GM21786 (cell line): ENCODE results near the gene S100B.

Experiments used
- ATAC-seq: cut with Tn5 transposase; IDR thresholded peaks from one replicate; pipeline ENCODE4 v1.9.1; 2021; ENCODE audit not compliant: unreplicated experiment

Gene S100B

DNA sequence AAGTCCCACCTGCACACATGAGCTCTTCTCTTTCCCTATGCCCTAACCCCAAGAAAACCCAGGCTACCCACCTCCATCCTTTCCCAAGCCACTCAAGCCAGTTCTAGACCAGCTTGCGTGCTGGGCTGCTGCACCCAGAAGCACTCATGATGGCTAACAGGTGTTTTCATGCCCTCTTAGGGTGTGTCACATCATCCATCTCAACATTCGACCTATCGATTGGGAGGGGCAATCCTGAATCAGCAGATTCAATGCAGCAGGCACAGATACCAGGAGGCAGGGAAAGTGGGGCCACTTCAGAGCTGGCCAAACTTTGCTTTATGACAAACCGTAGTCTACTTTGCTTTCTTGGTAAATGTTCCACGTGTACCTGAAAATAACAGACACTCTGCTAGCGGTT, 24.0 kb upstream of the S100B start:
- ATAC-seq: no peak

DNA sequence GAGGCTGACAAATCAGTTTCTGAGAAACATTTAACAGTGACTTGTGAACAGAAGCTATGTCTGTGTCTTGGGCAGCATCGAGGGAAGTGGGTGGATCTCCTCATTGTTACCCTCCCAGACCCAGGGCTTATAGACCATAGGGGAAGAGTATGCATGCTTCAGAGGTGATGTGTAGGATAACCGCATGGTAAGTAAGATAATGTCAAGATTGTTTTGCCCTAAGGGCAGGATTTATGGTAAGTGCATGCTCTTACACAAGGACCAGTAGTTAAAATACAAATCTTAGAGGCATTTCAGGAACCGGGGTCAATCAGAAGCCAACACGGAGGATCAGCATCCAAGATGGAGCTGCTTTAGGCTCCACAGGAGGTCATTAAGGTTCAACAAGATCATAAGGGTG, 22.8 kb upstream of the S100B start:
- ATAC-seq: no peak

DNA sequence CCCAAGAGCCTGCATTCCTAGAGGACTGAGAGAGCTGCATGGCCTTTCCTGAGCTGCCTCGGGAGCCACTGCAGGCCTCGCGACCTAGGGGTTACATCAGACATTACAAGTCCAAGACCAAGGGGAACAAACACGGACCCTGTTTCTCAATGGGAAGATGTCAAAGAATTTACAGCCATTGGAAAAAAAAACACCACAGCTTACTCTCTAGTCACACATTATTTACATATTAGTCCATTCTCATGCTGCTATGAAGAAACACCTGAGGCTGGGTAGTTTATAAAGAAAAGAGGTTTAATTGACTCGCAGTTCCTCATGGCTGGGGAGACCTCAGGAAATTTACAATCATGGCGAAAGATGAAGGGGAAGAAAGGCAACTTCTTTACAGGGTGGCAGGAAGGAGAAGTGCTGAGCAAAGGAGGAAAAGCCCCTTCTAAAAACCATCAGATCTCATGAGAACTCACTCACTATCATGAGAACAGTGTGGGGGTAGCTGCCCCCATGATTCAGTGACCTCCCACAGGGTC, 22.2 kb upstream of the S100B start:
- no peak for ATAC-seq

DNA sequence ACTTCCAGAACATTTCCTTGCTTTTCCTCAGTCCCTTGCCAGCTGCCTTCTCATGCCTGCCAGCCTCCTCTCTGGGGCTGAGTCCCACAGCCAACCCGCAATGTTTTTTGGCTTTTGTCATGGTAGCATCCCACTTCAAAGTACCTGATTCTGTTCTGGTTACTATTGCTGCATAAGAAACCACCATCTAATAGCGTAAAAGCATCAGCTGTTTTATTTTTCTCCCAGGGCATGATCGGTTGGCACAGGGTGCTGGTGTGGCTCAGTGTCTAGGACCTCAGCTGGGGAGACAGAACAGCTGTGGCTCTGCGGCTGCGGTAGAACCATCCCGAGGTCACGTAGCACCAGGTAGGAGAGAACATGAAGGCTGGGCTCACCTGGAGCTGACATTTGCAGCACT, 21.7 kb upstream of the S100B start:
- no peak for ATAC-seq

DNA sequence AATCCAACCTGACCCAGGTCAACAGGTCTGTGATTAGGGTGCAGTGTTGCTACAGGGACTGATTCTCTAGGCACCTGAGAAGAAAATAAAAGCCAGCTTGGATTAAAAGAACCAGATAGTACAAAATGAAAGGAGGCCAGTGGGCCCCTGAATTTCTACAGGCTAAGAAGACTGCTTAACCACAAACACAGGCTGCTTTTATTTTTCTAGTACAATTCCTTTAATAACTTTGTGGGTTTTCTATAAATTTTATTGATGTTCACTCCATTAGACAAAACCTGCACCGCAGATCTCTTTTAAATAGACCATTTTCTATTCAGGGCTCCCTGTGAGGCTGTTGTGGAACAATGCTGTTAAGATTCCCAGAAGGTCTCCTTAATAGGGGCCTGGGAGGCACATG, 20.9 kb upstream of the S100B start:
- ATAC-seq: no peak

DNA sequence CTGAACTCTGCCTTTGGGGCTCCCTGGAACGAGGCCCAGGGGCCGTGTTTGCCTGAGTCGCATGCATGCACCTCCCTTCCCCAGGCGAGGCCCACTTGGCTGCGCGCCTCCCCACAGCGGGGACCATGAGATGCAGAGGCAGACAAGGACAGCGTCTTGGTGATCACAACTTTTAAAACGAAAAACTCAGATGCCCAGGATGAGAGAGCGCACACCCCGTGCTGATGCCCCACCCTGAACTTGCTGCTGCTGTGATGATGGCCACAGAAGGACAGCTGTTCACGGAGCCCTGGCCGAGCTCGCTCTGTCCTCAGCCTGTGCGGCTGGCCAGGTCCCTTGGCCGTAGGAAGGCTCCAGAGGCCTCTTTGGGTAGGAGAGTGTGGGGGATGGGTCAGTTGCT, 19.2 kb upstream of the S100B start:
- ATAC-seq: no peak

DNA sequence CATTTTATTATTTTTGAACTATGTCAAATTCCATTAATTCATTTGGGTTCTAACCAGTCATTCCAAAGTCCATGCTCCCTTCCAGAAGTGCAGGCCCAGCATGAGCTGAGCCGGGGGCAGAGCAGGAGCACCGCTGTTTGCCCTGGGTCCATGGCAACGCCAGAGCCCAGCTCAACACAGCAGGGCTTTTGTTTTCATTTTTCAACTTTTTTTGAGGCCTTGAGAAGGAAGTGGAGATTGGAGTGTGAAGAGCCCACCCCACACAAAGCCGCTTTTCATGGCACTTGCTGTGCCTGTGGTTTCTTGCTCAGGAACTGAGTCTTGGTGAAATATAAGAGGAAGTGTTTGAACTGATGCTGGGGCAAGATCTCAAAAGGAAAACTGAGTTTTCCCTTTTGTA, 17.3 kb upstream of the S100B start:
- no peak for ATAC-seq

DNA sequence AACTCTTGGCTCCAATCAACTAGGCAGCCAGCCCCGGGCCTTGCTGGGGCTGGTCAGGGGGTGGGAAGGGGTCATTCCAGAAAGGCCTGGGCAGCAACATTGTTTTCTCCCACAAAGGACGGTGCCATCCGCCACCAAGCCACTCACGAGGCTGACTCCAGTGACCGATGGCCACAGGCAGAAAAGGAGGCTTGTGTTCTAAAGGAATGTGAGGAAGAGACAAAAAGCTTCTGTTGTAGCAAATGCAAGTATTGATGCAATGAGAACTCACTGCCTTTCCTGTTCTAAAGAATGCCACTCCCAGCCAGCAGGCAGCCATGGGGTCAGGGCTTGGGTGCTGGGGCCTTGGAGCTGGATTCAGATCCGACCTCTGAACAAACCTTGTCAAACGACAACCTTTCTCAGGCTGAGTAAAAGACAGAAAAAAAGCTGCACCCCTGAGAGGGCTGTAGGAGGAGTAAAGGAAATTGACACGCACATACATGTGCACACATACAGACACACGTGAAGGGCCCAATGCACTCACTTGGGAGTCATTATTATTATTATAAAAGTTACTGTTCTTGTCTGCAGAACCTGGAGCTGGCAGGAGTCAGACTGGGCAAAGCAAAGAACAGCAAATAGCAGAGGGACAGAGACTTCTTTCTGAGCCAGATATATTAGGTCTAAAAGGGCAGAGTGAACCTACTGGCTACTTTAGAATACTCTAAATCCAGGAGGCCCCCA, 16.7 kb upstream of the S100B start:
- ATAC-seq: no peak

DNA sequence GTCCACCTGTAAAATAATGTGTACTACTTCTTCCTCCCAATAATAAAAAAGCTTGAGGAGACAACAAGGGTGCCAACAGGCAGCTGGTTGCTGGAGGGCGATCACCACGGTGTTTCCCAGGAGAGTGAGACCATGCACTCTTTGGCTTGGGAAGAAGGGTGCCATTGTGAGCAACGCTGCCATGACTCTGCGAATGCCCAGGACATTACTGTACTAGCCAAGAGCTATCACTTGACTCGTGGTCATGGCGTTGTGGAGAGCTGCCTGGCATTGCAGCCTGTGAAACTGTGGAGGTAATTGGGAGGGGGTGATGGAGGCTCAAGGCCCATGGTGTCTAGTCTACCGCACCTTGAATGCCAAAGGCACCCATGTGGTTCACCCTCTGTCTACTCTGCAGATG, 16.0 kb upstream of the S100B start:
- ATAC-seq: no peak

DNA sequence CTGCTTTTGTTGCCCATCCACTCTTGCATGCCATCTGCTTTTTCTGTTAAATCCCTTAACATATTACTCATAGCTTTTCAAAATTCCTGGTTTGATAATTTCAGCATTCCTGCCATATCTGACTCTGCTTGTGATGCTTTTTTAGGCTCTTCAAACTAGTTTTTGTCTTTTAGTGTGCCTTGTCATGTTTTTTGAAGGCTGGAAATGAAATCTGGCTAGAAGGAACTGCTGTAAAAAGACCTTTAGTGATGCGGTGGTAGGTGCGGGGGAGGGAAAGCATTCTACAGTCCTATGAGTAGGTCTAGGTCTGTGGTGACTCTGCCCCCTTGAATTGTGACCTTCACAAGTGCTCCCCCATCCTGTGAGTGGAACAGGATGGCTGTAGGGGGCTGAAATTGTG, 15.0 kb upstream of the S100B start:
- ATAC-seq: no peak

DNA sequence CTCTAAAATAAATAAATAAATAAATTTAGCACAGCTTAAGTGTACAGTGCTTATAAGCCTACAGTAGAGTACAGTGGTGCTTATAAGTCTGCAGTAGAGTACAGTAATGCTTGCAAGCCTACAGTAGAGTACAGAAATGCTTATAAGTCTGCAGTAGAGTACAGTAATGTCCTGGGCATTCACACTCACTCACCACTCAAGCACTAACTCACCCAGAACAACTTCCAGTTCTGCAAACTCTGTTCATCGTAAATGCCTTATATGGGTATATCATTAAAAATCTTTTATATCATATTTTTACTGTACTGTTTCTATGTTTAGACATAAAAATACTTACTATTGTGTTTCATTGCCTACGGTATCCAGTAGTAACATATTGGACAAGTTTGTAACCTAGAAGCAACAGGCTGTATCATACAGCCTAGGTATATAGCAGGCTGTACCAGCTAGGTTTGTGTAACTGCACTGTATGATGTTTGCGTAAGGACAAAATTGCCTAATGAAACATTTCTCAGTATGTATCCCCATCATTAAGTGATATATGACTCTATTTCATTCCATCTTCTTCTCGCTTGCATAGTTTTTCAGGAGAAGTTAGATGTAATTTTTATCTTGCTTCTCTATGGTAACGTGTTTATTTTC, 14.0 kb upstream of the S100B start:
- ATAC-seq: no peak

DNA sequence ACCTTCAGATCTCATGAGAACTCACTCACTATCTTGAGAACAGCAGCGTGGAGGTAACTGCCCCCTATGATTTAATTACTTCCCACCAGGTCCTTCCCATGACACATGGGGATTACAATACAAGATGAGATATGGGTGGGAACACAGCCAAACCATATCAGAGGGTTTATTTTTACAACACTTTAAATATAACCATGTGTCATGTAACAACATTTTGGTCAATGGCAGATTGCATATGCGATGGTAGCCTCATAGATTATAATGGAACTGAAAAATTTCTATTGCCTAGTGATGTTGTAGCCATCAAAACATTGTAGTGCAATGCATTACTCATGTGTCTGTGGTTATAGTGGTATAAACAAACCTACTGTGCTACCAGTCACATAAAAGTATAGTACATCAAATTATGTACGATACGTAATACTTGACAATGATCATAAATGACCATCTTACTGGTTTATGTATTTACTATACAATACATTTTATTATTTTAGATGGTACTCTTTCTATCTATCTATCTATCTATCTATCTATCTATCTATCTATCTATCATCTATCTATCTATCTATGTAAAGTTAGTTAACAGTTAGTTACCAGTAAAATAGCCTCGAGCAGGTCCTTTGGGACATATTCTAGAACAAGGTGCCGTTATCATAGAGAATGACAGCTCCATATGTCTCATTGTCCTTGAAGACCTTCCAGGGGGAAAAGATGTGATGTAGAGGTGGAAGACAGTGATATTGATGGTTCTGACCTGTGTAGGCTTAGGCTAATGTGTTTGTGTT, 12.6 kb upstream of the S100B start:
- ATAC-seq: no peak

DNA sequence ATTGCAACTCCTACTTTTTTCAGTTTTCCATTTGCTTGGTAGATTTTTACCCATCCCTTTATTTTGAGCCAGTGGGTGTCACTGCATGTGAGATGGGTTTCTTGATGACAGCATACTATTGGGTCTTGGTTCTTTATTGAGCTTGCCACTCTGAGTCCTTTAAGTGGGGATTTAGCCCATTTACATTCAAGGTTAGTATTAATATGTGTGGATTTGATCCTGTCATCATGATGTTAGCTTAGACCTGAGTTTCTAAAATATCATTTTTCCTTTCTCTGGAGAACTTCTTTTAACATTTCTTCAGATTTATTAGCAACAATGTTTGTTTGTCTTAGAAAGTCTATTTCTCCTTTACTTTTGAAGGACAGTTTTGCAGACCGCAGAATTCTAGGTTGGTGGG, 11.8 kb upstream of the S100B start:
- ATAC-seq: no peak

DNA sequence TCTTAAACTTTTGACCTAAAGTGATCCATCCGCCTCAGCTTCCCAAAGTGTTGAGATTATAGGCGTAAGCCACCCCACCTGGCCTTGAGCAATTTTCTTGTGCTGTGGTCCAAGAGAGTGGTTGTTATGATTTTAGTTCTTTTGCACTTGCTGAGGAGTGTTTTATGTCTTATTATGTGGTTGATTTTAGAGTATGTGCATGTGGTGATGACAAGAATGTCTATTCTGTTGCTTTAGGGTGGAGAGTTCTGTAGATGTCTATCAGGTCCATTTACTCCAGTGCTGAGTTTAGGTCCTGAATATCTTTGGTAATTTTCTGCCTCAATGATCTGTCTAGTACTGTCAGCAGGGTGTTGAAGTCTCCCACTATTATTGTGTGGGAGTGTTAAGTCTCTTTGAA, 11.2 kb upstream of the S100B start:
- no peak for ATAC-seq

DNA sequence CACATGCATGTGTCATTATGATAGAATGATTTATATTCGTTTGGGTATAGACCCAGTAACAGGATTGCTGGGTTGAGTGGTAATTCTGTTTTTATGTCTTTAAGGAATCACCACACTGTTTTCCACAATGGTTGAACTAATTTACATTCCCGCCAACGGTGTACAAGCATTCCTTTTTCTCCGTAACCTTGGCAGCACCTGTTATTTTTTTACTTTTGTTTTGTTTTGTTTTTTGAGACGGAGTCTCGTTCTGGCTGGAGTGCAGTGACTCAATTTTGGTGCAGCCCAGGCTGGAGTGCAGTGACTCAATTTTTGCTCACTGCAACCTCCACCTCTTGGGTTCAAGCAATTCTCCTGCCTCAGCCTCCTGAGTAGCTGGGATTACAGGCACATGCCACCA, 8.5 kb upstream of the S100B start:
- no peak for ATAC-seq

DNA sequence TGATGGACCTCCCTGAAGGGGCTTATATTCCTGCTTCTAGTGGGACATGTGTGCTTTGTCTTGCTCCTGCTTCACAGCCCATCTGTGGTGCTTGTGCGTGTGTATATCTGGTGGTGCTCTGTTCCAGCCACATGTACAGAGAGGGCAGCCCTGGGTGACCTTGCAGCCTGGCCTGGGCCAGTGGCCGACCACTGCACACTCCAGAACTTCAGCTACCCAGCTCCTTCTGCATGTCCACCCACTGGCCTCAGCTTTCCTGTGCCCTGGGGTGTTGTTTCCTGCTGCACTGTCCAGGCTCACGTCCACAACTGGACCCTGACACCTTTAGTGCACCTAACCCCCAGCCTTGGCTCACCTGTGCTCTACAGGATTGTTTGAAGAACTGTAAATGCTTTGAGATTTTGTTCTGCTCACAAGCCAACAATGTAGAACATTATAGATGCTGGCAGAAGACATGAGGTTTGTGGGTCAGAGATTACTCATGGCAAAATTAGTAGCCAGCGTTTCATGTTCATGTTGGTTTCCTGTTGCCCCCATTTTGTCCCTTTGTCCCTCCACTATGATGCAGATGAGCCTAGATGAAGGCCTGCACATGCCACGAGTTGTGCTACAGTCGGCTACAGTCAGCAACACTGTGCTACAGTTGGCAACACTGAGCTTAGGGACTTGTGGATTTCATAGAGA, 5.3 kb upstream of the S100B start:
- ATAC-seq: no peak

DNA sequence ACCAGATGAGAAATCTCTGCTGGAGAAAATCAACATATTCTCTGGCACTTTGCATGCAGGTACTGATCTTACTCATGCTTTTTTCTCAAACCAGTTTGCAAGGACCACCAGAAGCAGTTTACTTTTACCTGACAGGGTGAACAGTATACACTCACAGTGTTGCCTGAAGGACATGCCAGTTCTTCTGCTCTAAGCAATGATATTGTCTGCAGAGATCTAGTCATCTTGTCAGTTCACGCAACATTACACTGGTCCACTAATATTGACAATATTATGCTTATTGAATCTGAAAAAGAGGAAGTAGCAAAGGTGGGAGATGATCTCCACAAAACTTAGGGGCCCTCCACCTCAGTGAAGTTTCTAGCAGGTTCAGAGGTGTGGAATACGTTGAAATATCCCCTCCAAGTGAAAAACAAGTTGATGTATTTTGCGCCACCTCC, 3.8 kb upstream of the S100B start:
- ATAC-seq: peak; percentile 56

DNA sequence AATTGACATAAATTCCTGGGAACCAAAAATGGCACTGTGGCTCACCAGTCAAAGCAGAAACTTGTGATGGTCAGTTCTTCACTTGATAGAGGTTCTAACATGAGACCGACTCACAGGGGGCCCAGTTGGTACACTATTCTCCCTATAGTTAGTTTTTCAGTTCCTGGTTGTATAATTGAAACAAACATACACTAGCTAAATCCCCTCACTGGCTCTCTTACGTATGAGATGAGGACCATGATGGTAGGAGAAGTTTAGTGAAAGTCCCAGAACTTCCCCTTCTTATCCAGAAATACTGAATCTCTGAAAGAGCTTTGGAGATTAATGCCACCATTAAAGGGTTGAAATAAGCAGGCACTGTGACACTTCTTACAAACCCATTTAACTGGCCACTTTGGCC, 2.8 kb upstream of the S100B start:
- no peak for ATAC-seq

DNA sequence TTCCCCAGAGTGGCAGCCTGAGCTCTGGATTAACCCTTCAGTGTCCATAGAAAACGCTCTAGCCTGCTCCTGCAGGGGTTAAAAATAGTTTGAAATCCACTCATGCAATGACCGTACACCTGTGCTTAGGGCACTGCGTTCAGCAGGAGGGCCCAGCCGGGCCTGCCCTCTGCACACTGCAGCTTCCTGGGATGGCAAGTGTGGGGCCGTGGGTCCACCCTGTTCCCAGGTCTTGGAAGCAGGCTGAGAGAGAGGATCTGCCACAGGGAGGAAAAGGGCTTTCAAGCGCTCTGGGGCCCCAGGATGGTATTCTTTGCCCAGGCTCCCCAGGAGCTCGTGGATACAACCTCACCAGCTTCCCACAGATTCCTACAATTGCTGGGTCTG, 1.5 kb upstream of the S100B start:
- ATAC-seq: peak; percentile 12

DNA sequence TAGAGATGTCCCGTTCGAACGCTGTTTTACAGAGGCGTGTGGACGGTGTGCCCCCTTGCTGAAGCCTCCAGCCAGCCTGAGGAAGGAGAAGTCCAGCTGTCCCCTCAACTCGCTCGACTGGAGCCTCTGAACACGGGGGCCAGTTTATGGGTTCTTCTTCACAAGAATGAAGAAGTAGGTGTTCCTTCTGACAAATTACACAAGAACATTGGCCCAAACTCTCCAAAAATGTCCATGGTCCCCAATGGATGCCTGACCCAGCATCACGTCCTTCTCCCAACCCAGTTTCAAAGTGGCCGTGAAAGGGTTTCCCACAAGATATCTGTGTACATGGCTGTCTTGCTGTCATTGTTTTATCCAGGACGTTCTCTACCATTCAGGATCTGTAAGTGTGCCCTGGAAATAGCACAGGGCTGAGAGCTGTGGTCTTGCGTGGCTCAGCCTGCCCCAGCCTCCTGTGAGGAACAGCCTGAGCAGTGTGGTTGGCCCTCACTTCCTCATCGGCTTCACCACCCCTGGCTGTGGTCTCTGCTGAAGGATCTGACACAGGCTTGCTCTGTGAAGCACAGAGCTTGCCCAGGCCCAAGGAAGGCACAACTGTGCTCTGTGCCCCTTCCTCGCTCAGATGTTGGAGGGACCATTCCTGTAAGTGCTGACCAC, 1.0 kb upstream of the S100B start:
- peak; percentile 49 for ATAC-seq
